Activated B cell treated with CpG ODN at 0.5 μM for 24 hours (primary cell): ENCODE measurements around the gene PTTG1IP. TPM values are rescaled to one million over a fixed set of nuclear protein-coding genes. Genes with fewer than 3 reads are reported as not detected.

ENCODE experiments used
- ATAC-seq: fragments of 200-7000 bp; cut with Tn5 transposase; one replicate; pipeline ENCODE4 v1.10.0; 2021; ENCODE audit warnings: low read depth, mild to moderate bottlenecking, moderate library complexity
- CTCF ChIA-PET: fragments of 350-600 bp; sonication (Branson Sonifier 250); formaldehyde crosslinking; loops from one replicate; lab custom pipeline; 2021; ENCODE audit warnings: antibody characterized with exemption; lab: Charles Lee
- POLR2A ChIA-PET: fragments of 350-600 bp; sonication (Branson Sonifier 250); formaldehyde crosslinking; loops from one replicate; lab custom pipeline; 2021; ENCODE audit warnings: antibody characterized with exemption; lab: Charles Lee
- DNase-seq: peaks from one replicate; pipeline ENCODE4 v3.0.0; 2022
- H3K27ac Mint-ChIP-seq: one replicate; pipeline ENCODE4 v1.8.0; 2020; ENCODE audit warnings: mixed read lengths
- H3K27me3 Mint-ChIP-seq: one replicate; pipeline ENCODE4 v1.8.0; 2021; ENCODE audit warnings: mixed read lengths
- H3K36me3 Mint-ChIP-seq: one replicate; pipeline ENCODE4 v1.8.0; 2021; ENCODE audit warnings: low read depth, mixed read lengths
- H3K4me1 Mint-ChIP-seq: one replicate; pipeline ENCODE4 v1.8.0; 2021; ENCODE audit warnings: mixed read lengths
- H3K4me3 Mint-ChIP-seq: one replicate; pipeline ENCODE4 v1.8.0; 2020; ENCODE audit warnings: mild to moderate bottlenecking, mixed read lengths
- H3K9me3 Mint-ChIP-seq: one replicate; pipeline ENCODE4 v1.8.0; 2020; ENCODE audit warnings: mixed read lengths
- CTCF ChIP-seq: fragments of 200-600 bp; IDR thresholded peaks from one replicate; pipeline ENCODE4 v1.8.0; 2022; ENCODE audit warnings: antibody characterized with exemption, mild to moderate bottlenecking
- intact Hi-C: fragments of 100-400 bp; cut with micrococcal nuclease; formaldehyde crosslinking; loops from one replicate; pipeline ENCODE4 v1.15.1; 2024
- total RNA-seq: library from RNA; stranded (reverse); gene quantifications from 2 replicates; pipeline ENCODE4 v1.2.3, GENCODE V29; 2022

Gene PTTG1IP
- total RNA-seq, 1 donor from 2014 or later, result 36.6 TPM

- H3K4me1 Mint-ChIP-seq, result peaks cover 18% of the 10 kb centered on the region
- intact Hi-C loops, result no loop called here
Measured at GRCh38 chr21:44898851-44899767, 25.6 kb upstream of the PTTG1IP start.

GRCh38 chr21:44898011-44898488, 24.6 kb upstream of the PTTG1IP start:
- intact Hi-C loops, result no loop called here
- H3K4me3 Mint-ChIP-seq, result no peak overlapping the region
- ChIA-PET CTCF (interaction anchor here (0.6 to 1.1 kb wide), 3 partner anchors 9 to 96 kb away, joined by 3 to 4 read pairs (median 4); partner anchors contain the start of gene UBE2G2), POLR2A (interaction anchor here (0.8 to 9.0 kb wide), 3 partner anchors 17 to 32 kb away, joined by 5 to 84 read pairs (median 7); no protein-coding TSS in a partner anchor)
- peaks cover 71% of the 10 kb centered on the region for H3K36me3 Mint-ChIP-seq
- DNase-seq (no peak), ATAC-seq (no peak)
- no peak overlapping the region for H3K27ac Mint-ChIP-seq
- no peaks in the 10 kb centered on the region for H3K9me3 Mint-ChIP-seq
- no peaks in the 10 kb centered on the region for H3K27me3 Mint-ChIP-seq
- TF ChIP-seq CTCF, result no peak
- peaks cover 23% of the 10 kb centered on the region for H3K4me1 Mint-ChIP-seq

More at GRCh38 chr21:44898851-44899767, 25.6 kb upstream of the PTTG1IP start:
- DNase-seq, result no peak
- Mint-ChIP-seq H3K4me3 (no peak overlapping the region), H3K27ac (no peak overlapping the region), H3K36me3 (peaks cover 71% of the 10 kb centered on the region), H3K27me3 (no peaks in the 10 kb centered on the region), H3K9me3 (no peaks in the 10 kb centered on the region)
- TF ChIP-seq CTCF, result no peak
- POLR2A ChIA-PET, result interaction anchor here (9.0 kb wide), 1 partner anchor 31 kb away, joined by 84 read pairs; no protein-coding TSS in a partner anchor
- CTCF ChIA-PET, result no interaction called here
- no peak for ATAC-seq

- H3K36me3 Mint-ChIP-seq, result peaks cover 67% of the 10 kb centered on the region
- intact Hi-C loops, result no loop called here
- ChIA-PET CTCF (interaction anchor here (1.0 to 1.1 kb wide), 3 partner anchors 9 to 96 kb away, joined by 3 to 4 read pairs (median 4); partner anchors contain the start of gene UBE2G2), POLR2A (interaction anchor here (1.2 to 9.0 kb wide), 2 partner anchors 17 to 33 kb away, joined by 7 to 84 read pairs; no protein-coding TSS in a partner anchor)
- peak; percentile 35 for ATAC-seq
- no peak overlapping the region for H3K27ac Mint-ChIP-seq
- H3K9me3 Mint-ChIP-seq, result no peaks in the 10 kb centered on the region
- peaks cover 25% of the 10 kb centered on the region for H3K4me1 Mint-ChIP-seq
- no peak for TF ChIP-seq CTCF
- H3K4me3 Mint-ChIP-seq, result no peak overlapping the region
- no peaks in the 10 kb centered on the region for H3K27me3 Mint-ChIP-seq
- no peak for DNase-seq
Measured at GRCh38 chr21:44897326-44898010, 24.0 kb upstream of the PTTG1IP start.

GRCh38 chr21:44896561-44897286, 23.2 kb upstream of the PTTG1IP start:
- ChIA-PET CTCF (interaction anchor here (1.1 to 7.1 kb wide), 2 partner anchors 36 to 95 kb away, joined by 3 to 97 read pairs; partner anchors contain the start of gene UBE2G2), POLR2A (interaction anchor here (0.6 to 9.0 kb wide), 3 partner anchors 16 to 33 kb away, joined by 5 to 84 read pairs (median 7); no protein-coding TSS in a partner anchor)
- Mint-ChIP-seq H3K9me3 (no peaks in the 10 kb centered on the region), H3K27me3 (no peaks in the 10 kb centered on the region), H3K4me3 (no peak overlapping the region), H3K4me1 (peaks cover 27% of the 10 kb centered on the region), H3K27ac (no peak overlapping the region), H3K36me3 (peaks cover 59% of the 10 kb centered on the region)
- no peak for TF ChIP-seq CTCF
- ATAC-seq (no peak), DNase-seq (no peak)
- intact Hi-C loops, result no loop called here
